ENCODE data around the gene NSMF. TPM values are rescaled to one million over a fixed set of nuclear protein-coding genes. Genes with fewer than 3 reads are reported as not detected.

The NSMF gene
- total RNA-seq, 1 donor from 2014 or later: 23.9 TPM

GRCh38 chr9:137432687-137433348 is 26.3 kb downstream of the NSMF start:
- intact Hi-C loops (cut with DNase I): no loop called here
- no peaks in the 10 kb centered on the region for H3K9me3 ChIP-seq

GRCh38 chr9:137431416-137431931 is 27.7 kb downstream of the NSMF start:
- Histone ChIP-seq H3K4me3 (no peak overlapping the region), H3K27ac (no peak overlapping the region), H3K4me1 (no peaks in the 10 kb centered on the region), H3K36me3 (no peaks in the 10 kb centered on the region), H3K27me3 (no peaks in the 10 kb centered on the region), H3K9me3 (no peaks in the 10 kb centered on the region)
- no peak for ATAC-seq
- peak; percentile 59 for DNase-seq
- TF ChIP-seq CTCF (IDR thresholded peaks at IDR 0.05): no peak
- intact Hi-C loops (cut with DNase I): no loop called here

More at GRCh38 chr9:137432687-137433348, 26.3 kb downstream of the NSMF start:
- ATAC-seq (no peak), DNase-seq (peak; percentile 61)
- H3K27me3 ChIP-seq: no peaks in the 10 kb centered on the region
- H3K4me3 ChIP-seq: no peak overlapping the region
- H3K27ac ChIP-seq: no peak overlapping the region
- H3K4me1 ChIP-seq: no peaks in the 10 kb centered on the region
- no peaks in the 10 kb centered on the region for H3K36me3 ChIP-seq
- no peak for TF ChIP-seq CTCF (IDR thresholded peaks at IDR 0.05)

DNA sequence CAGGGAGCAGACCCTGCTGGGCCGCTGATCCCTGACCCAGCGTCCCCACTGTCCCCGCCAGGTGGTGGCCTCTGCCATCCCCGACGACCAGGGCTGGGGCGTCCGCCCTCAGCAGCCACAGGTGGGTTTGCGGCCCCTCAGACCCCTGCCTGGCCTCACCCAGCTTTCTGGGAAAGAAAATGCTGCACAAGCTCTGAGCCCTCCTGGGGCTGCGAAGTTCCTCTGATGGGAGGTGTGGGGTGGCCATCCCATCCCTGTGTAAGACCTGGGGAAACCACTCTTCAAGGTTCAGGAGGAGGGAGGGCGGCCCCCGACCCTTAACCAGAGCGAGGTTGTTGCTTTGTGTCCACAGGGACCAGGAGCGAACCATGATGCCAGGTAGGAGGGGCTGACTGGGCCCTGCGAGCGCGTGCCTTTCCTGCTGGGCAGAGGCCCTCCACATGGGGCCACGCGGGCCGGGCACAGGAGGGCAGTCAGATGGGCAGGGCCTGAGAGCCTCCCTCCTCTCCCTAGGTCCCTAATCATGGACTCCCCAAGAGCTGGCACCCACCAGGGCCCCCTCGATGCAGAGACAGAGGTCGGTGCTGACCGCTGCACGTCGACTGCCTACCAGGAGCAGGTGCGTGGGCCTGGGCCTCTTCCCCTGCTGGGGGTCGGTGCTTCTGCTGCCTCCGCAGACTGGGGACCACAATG is 28.3 kb downstream of the NSMF start:
- Histone ChIP-seq H3K9me3 (no peaks in the 10 kb centered on the region), H3K36me3 (no peaks in the 10 kb centered on the region), H3K4me3 (no peak overlapping the region), H3K27ac (no peak overlapping the region), H3K27me3 (no peaks in the 10 kb centered on the region), H3K4me1 (no peaks in the 10 kb centered on the region)
- ATAC-seq (no peak), DNase-seq (peak; percentile 59)
- no peak for TF ChIP-seq CTCF (IDR thresholded peaks at IDR 0.05)
- intact Hi-C loops (cut with DNase I): no loop called here

DNA sequence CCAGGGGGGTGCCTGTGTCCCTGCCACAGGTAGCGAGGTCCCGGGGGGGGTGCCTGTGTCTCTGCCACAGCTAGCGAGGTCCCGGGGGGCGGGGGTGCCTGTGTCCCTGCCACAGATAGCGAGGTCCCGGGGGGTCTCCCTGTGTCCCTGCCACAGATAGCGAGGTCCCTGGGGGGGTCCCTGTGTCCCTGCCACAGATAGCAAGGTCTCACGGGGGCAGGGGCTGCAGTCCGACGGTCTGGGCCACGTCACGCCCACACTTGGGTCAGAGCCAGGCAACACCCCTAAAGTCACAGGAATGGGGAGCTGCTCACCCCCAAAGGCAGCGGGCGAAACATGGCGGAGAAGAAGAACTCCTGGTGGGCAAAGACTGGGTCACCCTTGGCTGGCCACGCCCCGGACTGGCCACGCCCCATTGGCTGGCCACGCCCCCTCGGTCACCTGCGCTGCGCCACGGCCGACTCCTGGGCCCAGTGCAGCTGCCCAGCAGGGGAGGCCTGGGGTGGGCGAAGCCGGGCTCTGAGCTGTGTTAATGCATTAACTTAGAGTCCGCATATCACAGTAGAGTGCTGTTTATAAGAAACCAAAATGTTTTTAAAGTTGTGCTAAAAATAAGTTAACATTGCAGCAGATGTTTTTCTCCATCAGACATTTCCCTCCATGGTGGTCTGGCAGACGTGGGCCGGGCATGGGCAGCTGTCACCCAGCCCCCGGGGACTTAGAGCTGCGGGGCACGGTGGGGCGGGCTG is 29.0 kb downstream of the NSMF start:
- intact Hi-C loops (cut with DNase I): no loop called here
- peak; percentile 60 for DNase-seq
- H3K4me3 ChIP-seq: no peak overlapping the region
- H3K9me3 ChIP-seq: no peaks in the 10 kb centered on the region
- no peak for TF ChIP-seq CTCF (IDR thresholded peaks at IDR 0.05)
- H3K4me1 ChIP-seq: no peaks in the 10 kb centered on the region
- H3K36me3 ChIP-seq: no peaks in the 10 kb centered on the region
- no peak for ATAC-seq
- no peak overlapping the region for H3K27ac ChIP-seq
- no peaks in the 10 kb centered on the region for H3K27me3 ChIP-seq

GRCh38 chr9:137429546-137429890 is 29.6 kb downstream of the NSMF start:
- DNase-seq: no peak
- no peak overlapping the region for H3K27ac ChIP-seq
- no peak overlapping the region for H3K4me3 ChIP-seq
- no peaks in the 10 kb centered on the region for H3K9me3 ChIP-seq
- no peaks in the 10 kb centered on the region for H3K4me1 ChIP-seq
- no peaks in the 10 kb centered on the region for H3K36me3 ChIP-seq
- no peak for TF ChIP-seq CTCF (IDR thresholded peaks at IDR 0.05)
- H3K27me3 ChIP-seq: no peaks in the 10 kb centered on the region
- intact Hi-C loops (cut with DNase I): no loop called here
- no peak for ATAC-seq

Data from upper lobe of right lung (tissue), 1 donor.